GM23338 (cell line): ENCODE data around the gene GNGT1. TPM values are rescaled to one million over a fixed set of nuclear protein-coding genes. Genes with fewer than 3 reads are reported as not detected.

Experiments used
- ATAC-seq: fragments of 200-7000 bp; cut with Tn5 transposase; 3 replicates; pipeline ENCODE4 v1.9.1; 2020
- DNase-seq: peaks from one replicate; pipeline ENCODE4 v3.0.0-alpha.2; 2015; ENCODE audit warnings: low spot score
- H2AFZ ChIP-seq: fragments of 200-600 bp; sonication (generic); 2 replicates; pipeline ENCODE4 v1.8.0; 2016; ENCODE audit warnings: antibody characterized with exemption, mild to moderate bottlenecking, moderate library complexity
- H3F3A ChIP-seq: fragments of 200-600 bp; sonication (generic); replicated peaks from 2 replicates; pipeline ENCODE4 v1.8.0; 2017; ENCODE audit warnings: antibody characterized with exemption, mixed run types, low read depth
- H3K27ac ChIP-seq: fragments of 200-600 bp; sonication (generic); 2 replicates; pipeline ENCODE4 v1.6.1; 2016; ENCODE audit warnings: low read depth
- H3K27me3 ChIP-seq: fragments of 200-600 bp; sonication (generic); 2 replicates; pipeline ENCODE4 v1.8.0; 2016; ENCODE audit warnings: mild to moderate bottlenecking, mixed run types, moderate library complexity; ENCODE audit not compliant: insufficient read depth
- H3K36me3 ChIP-seq: fragments of 200-600 bp; sonication (generic); 2 replicates; pipeline ENCODE4 v1.8.0; 2016; ENCODE audit warnings: mild to moderate bottlenecking; ENCODE audit not compliant: insufficient read depth
- H3K4me1 ChIP-seq: fragments of 200-600 bp; sonication (generic); 2 replicates; pipeline ENCODE4 v1.8.0; 2016; ENCODE audit warnings: mild to moderate bottlenecking, moderate library complexity; ENCODE audit not compliant: insufficient read depth
- H3K4me2 ChIP-seq: fragments of 200-600 bp; sonication (generic); 2 replicates; pipeline ENCODE4 v1.7.1; 2017; ENCODE audit warnings: mixed run types
- H3K4me3 ChIP-seq: fragments of 200-600 bp; sonication (generic); 2 replicates; pipeline ENCODE4 v1.6.1; 2016; ENCODE audit warnings: mixed run types
- H3K79me2 ChIP-seq: fragments of 200-600 bp; sonication (generic); replicated peaks from 2 replicates; pipeline ENCODE4 v1.8.0; 2017; ENCODE audit warnings: mild to moderate bottlenecking; ENCODE audit not compliant: insufficient read depth
- H3K9me2 ChIP-seq: fragments of 200-600 bp; sonication (generic); 2 replicates; pipeline ENCODE4 v1.8.0; 2017; ENCODE audit not compliant: insufficient read depth
- H4K20me1 ChIP-seq: fragments of 200-600 bp; sonication (generic); replicated peaks from 2 replicates; pipeline ENCODE4 v1.8.0; 2017; ENCODE audit warnings: mild to moderate bottlenecking; ENCODE audit not compliant: insufficient read depth
- H3K27ac Mint-ChIP-seq: 2 replicates; pipeline ENCODE4 v1.8.0; 2020; ENCODE audit warnings: inconsistent platforms, mild to moderate bottlenecking, moderate library complexity, mixed read lengths
- H3K27me3 Mint-ChIP-seq: 3 replicates; pipeline ENCODE4 v1.8.0; 2022; ENCODE audit warnings: low read depth, mild to moderate bottlenecking, moderate library complexity, mixed read lengths, inconsistent platforms; ENCODE audit not compliant: insufficient read depth, poor library complexity
- H3K36me3 Mint-ChIP-seq: 3 replicates; pipeline ENCODE4 v1.8.0; 2021; ENCODE audit warnings: low read depth, mild to moderate bottlenecking, inconsistent platforms, moderate library complexity, mixed read lengths
- H3K4me1 Mint-ChIP-seq: 3 replicates; pipeline ENCODE4 v1.8.0; 2020; ENCODE audit warnings: mild to moderate bottlenecking, inconsistent platforms, mixed read lengths
- H3K4me3 Mint-ChIP-seq: 3 replicates; pipeline ENCODE4 v1.8.0; 2021; ENCODE audit warnings: moderate library complexity, mild to moderate bottlenecking, inconsistent platforms, mixed read lengths
- H3K9me3 Mint-ChIP-seq: 3 replicates; pipeline ENCODE4 v1.8.0; 2020; ENCODE audit warnings: moderate library complexity, mild to moderate bottlenecking, inconsistent platforms, mixed read lengths
- CREB1 ChIP-seq: fragments of 250-450 bp; sonication (Bioruptor Pico); IDR thresholded peaks from 2 replicates; pipeline ENCODE4 v1.5.0; 2020; ENCODE audit warnings: low read depth, mild to moderate bottlenecking, moderate library complexity
- CTCF ChIP-seq, 2 experiments: fragments of 200-600 bp in 1 of 2; sonication (generic) in 1 of 2; conservative IDR thresholded peaks; 2 replicates each; pipeline versions ENCODE4 v1.5.1 to v1.6.1; 2016 to 2017; ENCODE audit warnings: antibody characterized with exemption in 2 of 2, low read depth in 2 of 2, mild to moderate bottlenecking in 2 of 2, moderate library complexity in 1 of 2
- EZH2phosphoT487 ChIP-seq: fragments of 200-600 bp; sonication (generic); IDR thresholded peaks from one replicate; pipeline ENCODE4 v1.8.1; 2018; ENCODE audit warnings: antibody characterized with exemption; ENCODE audit not compliant: unreplicated experiment
- JUNB ChIP-seq: IDR thresholded peaks from one replicate; pipeline ENCODE4 v1.6.1; 2016; ENCODE audit warnings: antibody characterized with exemption; ENCODE audit not compliant: unreplicated experiment
- POLR2AphosphoS5 ChIP-seq: IDR thresholded peaks from 2 replicates; pipeline ENCODE4 v1.6.1; 2016; ENCODE audit warnings: antibody characterized with exemption, low read depth
- STAT1 ChIP-seq: IDR thresholded peaks from one replicate; pipeline ENCODE4 v1.6.1; 2016; ENCODE audit warnings: antibody characterized with exemption; ENCODE audit not compliant: unreplicated experiment
- polyA plus RNA-seq: library from polyadenylated mRNA; unstranded; fragments of >200 nt; fragmentation: Nextera tagmentation; extraction: Ambion mirVana; gene quantifications from 2 replicates; pipeline ENCODE4 v1.2.1, GENCODE V29; 2016
- total RNA-seq: library from RNA; depleted of rRNA; stranded (reverse); fragments of >200 nt; shearing (Covaris generic); gene quantifications from 2 replicates; pipeline ENCODE4 v1.2.3, GENCODE V29; 2014
- TF ChIP-seq, protein P1 (sequence below): IDR thresholded peaks from one replicate; pipeline ENCODE4 v1.6.1; 2018; ENCODE audit warnings: antibody characterized with exemption; ENCODE audit not compliant: unreplicated experiment

The GNGT1 gene
- total and polyA plus RNA-seq, 2 experiments from 2014 or later = 1.6 TPM; not detected in 1

DNA sequence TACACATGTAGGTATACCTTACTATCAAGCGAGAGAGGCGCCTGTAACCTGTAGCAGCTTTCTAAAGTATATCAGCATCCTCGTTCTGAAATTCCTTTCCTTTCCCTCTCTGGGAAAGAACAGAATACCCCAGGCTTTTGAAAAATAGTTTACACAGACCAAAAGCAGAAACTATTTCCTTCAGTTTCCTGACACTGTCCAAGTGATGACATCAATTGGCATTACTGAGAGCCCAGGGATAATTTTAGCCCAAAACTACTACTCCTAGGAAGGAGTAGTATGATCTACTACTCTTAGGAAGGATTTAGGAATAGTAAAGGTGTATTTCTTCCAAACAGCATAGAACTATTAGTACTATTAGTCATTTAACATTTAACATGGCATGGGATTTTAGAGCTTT is 21.2 kb downstream of the GNGT1 start:
- no peak for ATAC-seq
- Histone ChIP-seq H3K27ac (no peak overlapping the region), H3K4me2 (no peak overlapping the region), H4K20me1 (no peaks in the 10 kb centered on the region), H3K4me3 (no peak overlapping the region), H3K27me3 (peaks cover under 1% of the 10 kb centered on the region; the same call in 1 of the 2 replicates), H3K9me2 (no peaks in the 10 kb centered on the region), H3K4me1 (peaks cover 4% of the 10 kb centered on the region; the same call in 1 of the 2 replicates), H3K79me2 (no peaks in the 10 kb centered on the region), H3K36me3 (no peaks in the 10 kb centered on the region), H3F3A (no peaks in the 10 kb centered on the region), H2AFZ (no peak overlapping the region)
- no peak for DNase-seq
- Mint-ChIP-seq H3K27me3 (no peaks in the 10 kb centered on the region), H3K9me3 (no peaks in the 10 kb centered on the region), H3K36me3 (no peaks in the 10 kb centered on the region), H3K27ac (no peak overlapping the region), H3K4me3 (no peak overlapping the region), H3K4me1 (no peaks in the 10 kb centered on the region)
- no peak for TF ChIP-seq STAT1
- no peak for TF ChIP-seq JUNB
- no peak for TF ChIP-seq CREB1
- TF ChIP-seq, protein P1, sequence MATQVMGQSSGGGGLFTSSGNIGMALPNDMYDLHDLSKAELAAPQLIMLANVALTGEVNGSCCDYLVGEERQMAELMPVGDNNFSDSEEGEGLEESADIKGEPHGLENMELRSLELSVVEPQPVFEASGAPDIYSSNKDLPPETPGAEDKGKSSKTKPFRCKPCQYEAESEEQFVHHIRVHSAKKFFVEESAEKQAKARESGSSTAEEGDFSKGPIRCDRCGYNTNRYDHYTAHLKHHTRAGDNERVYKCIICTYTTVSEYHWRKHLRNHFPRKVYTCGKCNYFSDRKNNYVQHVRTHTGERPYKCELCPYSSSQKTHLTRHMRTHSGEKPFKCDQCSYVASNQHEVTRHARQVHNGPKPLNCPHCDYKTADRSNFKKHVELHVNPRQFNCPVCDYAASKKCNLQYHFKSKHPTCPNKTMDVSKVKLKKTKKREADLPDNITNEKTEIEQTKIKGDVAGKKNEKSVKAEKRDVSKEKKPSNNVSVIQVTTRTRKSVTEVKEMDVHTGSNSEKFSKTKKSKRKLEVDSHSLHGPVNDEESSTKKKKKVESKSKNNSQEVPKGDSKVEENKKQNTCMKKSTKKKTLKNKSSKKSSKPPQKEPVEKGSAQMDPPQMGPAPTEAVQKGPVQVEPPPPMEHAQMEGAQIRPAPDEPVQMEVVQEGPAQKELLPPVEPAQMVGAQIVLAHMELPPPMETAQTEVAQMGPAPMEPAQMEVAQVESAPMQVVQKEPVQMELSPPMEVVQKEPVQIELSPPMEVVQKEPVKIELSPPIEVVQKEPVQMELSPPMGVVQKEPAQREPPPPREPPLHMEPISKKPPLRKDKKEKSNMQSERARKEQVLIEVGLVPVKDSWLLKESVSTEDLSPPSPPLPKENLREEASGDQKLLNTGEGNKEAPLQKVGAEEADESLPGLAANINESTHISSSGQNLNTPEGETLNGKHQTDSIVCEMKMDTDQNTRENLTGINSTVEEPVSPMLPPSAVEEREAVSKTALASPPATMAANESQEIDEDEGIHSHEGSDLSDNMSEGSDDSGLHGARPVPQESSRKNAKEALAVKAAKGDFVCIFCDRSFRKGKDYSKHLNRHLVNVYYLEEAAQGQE = no peak
- no peak for TF ChIP-seq CTCF (conservative IDR thresholded peaks at IDR 0.05; ENCODE audit: low read depth in 2 of 2)
- TF ChIP-seq EZH2phosphoT487 = no peak

GRCh38 chr7:93931655-93932054 is 25.3 kb downstream of the GNGT1 start:
- no peaks in the 10 kb centered on the region for H3K9me3 Mint-ChIP-seq
- Histone ChIP-seq H3K4me2 (no peak overlapping the region), H2AFZ (no peak overlapping the region), H3K36me3 (no peaks in the 10 kb centered on the region), H3K27me3 (no peaks in the 10 kb centered on the region), H3K27ac (no peak overlapping the region), H3K4me1 (no peaks in the 10 kb centered on the region), H3K79me2 (no peaks in the 10 kb centered on the region), H3K4me3 (no peak overlapping the region), H4K20me1 (no peaks in the 10 kb centered on the region), H3K9me2 (no peaks in the 10 kb centered on the region; the same call in 1 of the 2 replicates), H3F3A (no peaks in the 10 kb centered on the region)
- DNase-seq = no peak
- H3K27me3 Mint-ChIP-seq = no peaks in the 10 kb centered on the region
- no peaks in the 10 kb centered on the region for H3K36me3 Mint-ChIP-seq
- H3K4me3 Mint-ChIP-seq = no peak overlapping the region
- H3K27ac Mint-ChIP-seq = no peak overlapping the region
- TF ChIP-seq STAT1 (no peak), POLR2AphosphoS5 (no peak), JUNB (no peak)
- no peak for ATAC-seq
- H3K4me1 Mint-ChIP-seq = no peaks in the 10 kb centered on the region
